ENCODE data around the gene CHD9.
"Not testable (repeated sequence)": the region's sequence is repeated elsewhere in the genome, so short reads cannot be mapped to it uniquely, and the experiment has no call there.

CHD9 gene, protein sequence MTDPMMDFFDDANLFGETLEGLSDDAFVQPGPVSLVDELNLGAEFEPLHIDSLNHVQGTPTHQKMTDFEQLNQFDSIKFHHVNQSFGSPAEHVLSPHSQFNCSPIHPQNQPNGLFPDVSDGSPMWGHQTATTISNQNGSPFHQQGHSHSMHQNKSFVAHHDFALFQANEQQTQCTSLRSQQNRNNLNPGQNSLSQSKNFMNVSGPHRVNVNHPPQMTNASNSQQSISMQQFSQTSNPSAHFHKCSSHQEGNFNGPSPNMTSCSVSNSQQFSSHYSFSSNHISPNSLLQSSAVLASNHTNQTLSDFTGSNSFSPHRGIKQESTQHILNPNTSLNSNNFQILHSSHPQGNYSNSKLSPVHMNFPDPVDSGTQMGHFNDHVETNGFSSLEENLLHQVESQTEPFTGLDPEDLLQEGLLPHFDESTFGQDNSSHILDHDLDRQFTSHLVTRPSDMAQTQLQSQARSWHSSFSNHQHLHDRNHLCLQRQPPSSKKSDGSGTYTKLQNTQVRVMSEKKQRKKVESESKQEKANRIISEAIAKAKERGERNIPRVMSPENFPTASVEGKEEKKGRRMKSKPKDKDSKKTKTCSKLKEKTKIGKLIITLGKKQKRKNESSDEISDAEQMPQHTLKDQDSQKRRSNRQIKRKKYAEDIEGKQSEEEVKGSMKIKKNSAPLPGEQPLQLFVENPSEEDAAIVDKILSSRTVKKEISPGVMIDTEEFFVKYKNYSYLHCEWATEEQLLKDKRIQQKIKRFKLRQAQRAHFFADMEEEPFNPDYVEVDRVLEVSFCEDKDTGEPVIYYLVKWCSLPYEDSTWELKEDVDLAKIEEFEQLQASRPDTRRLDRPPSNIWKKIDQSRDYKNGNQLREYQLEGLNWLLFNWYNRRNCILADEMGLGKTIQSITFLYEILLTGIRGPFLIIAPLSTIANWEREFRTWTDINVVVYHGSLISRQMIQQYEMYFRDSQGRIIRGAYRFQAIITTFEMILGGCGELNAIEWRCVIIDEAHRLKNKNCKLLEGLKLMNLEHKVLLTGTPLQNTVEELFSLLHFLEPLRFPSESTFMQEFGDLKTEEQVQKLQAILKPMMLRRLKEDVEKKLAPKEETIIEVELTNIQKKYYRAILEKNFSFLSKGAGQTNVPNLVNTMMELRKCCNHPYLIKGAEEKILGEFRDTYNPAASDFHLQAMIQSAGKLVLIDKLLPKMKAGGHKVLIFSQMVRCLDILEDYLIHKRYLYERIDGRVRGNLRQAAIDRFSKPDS (N-terminal part only)

DNA sequence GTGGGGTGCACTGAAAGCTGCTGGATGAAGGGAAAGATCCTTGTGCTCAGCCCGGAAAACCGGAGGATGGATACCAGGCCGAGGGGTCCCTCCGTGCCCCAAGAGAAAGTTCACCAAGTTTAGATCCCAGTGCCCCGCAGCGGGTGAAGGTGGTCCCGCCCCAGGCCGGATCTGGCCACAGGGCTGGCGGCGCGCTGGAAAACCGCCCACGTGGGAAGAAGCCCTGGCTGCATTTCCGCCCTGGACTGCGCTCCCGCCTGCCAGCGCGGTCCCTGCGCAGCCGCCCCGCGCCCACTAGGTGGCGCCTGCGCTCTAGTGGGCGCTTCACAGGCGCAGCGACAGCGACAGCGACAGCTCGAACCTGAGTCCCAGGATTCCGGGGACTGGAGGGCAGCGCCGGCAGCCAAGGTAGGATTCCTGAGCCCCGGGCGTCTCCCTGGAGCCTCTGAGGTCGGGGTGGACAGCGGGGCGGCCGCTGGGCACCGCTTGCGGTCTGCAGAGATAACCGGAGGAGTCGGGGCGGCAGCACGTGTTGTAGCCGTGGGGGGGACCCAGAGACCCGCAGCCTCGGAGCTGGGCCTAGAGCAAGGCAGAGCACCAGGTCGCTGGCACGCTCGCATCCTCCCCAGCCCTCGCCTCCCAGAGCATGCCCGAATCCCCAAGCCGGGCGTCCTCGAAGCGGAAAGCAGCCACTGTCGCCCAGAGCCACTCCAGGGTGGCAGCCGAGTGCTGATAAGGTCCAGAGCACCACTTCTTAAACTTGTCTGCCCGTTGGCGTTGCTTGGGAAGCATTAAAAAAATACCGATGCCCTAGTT lies at the start of gene CHD9:
Gene CHD9 (plus strand): TSS at position 322 of the 816 bp plus-strand sequence. CDS start 101,099 bp downstream, outside the sequence.
- peak; percentile 85 for DNase-seq (ENCODE audit: low spot score)

DNA sequence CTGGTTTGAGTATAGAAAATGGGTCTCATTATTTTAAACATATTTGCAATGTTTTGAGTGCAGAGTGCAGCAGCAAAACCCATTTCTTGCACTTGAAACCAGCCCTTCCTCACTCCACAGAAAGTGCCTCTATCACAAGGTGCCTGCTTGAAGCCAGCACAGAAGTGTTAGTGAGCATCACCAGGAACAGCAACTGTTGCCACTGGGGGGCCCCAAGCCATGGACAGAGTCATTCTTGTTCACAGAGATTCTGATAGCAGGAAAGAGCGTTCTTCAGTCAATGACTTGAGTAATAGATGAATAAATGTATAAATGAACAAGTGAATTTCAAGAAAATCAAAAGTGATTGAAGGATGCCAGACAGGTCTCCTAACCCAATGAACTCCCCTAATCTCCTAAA lies 47.7 kb upstream of the CHD9 start:
- DNase-seq (ENCODE audit: low spot score): no peak

DNA sequence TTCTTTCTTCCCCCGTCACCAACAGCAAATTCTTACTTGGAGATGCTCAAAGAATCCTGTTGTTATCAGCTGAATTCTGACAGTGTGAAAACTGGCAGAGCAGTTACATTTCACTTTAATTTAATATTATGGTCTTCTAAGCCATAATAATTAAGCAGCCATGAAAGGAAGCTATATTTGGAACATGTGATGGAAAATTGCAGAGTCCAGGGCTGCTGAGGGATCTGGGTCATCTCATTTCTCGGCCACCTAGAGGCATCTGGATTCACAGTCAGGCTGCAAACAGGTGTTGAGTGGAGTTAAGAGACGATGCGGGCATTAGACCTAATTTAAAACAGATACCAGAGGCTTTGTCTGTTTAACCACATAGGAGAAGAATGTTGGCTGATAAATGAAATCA lies 40.5 kb upstream of the CHD9 start:
- no peak for DNase-seq (ENCODE audit: low spot score)

DNA sequence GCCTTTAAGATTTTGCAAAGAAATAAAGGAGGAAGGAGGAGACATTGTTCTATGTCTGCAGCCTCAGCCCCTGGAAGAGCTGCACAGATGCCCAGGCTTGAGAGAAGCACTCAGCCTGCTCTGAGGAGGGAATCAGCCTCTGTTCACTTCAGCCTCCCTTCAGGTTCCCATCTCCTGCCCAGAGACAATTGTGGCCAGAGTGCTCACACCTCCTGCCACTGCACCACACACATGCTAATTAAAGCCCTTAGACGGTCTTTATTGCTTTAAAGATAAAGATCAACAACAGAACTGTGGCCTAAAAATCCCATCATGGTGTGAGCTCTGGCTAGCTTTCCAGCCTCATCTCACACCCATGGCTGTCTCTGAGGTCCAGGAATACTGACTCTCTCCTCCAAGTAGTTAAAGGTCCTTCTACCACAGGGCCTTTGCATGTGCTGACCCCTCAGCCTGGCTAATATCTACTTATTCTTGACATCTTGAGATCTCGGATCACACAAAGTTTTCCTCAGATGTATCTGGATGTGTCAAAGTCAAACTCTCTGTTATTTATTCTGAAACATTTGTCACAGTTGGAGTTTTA lies 35.9 kb upstream of the CHD9 start:
- no peak for DNase-seq (ENCODE audit: low spot score)

DNA sequence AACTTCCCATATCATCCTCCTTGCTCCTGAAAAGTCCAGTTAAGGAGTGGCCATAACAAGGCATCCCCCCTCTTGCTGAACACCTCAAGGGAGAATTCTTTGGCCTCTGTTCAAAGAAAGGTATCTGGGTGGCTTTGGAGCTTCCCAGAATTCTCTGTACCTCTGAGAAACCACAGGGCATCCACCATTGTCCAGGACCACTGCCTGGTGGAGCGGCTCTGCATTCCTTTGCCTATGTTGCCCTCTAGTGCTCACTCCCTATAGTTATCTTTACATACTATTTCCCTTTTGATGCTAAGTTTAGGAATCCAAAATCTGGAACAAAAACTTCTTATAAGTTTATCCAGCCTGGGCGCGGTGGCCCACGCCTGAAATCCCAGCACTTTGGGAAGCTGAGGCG lies 32.4 kb upstream of the CHD9 start:
- peak; percentile 56 for DNase-seq (ENCODE audit: low spot score)

DNA sequence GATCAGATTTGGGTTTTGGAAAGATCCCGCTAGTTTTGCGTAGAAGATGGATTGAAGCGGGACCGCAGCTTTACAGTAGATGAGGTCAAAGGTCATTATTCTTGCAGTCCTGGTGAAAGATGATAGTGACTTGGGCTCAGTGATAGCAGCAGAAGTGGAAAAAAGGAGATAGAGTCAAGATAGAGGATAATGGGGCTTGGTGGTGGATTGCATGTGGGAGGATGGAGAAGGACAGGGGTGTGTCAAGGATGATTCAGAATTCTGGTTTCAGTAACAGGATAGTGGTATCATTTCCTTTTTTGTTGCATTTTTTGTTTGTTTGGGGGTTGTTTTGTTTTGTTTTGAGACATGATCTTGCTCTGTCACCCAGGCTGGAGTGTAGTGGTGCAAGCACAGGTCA lies 30.7 kb upstream of the CHD9 start:
- no peak for DNase-seq (ENCODE audit: low spot score)

DNA sequence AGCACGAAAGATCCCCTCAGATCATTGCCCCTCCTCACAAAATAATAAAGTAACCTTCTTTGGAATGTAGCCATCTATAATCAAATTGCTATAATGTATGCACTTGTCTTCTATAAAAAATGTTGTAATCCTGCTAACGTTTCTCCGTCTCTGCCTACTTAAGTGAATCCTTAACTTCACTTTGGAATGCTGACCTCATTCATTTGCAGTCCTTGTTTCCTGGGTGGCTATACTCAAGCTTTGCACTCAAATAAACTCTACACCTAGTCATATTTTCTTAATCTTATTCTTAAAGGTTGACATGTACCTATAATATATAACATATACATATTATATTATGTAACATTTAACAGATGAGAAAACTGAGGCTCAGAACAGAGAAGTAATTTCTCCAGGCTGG lies 24.8 kb upstream of the CHD9 start:
- no peak for DNase-seq (ENCODE audit: low spot score)

DNA sequence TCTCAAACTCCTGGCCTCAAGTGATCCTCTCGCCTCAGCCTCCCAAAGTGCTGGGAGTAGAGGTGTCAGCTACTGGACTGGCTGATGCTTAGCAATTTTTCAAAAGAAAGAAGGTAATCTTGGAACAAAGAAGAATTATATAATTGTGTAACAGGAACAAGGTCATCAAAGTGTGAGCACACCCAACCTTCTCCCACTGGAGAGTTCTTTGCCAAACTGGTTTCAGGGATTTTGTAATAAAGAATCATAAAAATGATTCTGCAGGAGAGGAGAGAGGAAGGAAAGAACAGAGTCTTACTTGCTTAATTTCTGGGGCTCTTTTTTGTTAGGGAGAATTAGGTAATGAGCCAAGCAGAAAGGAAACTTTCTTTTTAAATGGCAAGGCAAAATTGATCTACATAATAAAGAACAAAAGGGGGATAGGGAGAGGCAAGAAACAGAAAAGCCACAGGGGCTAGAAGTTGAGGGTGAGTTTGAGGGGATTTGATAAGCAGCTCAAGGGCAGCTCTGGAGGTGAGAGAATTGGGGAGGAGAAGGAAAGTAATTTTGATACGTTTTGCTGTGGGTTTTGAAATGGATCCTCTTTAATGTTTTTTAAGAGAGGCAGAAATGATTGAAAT lies 23.4 kb upstream of the CHD9 start:
- DNase-seq (ENCODE audit: low spot score): no peak

DNA sequence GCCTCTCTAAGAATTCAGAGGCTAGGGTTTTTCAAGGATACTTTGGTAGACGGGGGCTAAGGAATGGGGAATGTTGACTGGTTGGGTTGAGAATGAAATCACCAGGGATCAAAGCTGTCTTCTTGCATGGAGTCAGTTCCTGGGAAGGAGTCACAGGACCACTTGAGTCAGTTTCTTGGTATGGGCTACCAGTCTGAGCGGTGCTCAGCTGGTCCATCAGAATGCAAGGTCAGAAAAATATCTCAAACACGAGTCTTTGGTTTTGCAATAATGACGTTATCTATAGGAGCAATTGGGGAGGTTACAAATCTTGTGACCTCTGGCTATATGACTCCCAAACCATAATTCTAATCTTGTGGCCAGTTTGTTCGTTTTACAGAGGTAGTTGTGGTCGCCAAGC lies 20.5 kb upstream of the CHD9 start:
- no peak for DNase-seq (ENCODE audit: low spot score)

DNA sequence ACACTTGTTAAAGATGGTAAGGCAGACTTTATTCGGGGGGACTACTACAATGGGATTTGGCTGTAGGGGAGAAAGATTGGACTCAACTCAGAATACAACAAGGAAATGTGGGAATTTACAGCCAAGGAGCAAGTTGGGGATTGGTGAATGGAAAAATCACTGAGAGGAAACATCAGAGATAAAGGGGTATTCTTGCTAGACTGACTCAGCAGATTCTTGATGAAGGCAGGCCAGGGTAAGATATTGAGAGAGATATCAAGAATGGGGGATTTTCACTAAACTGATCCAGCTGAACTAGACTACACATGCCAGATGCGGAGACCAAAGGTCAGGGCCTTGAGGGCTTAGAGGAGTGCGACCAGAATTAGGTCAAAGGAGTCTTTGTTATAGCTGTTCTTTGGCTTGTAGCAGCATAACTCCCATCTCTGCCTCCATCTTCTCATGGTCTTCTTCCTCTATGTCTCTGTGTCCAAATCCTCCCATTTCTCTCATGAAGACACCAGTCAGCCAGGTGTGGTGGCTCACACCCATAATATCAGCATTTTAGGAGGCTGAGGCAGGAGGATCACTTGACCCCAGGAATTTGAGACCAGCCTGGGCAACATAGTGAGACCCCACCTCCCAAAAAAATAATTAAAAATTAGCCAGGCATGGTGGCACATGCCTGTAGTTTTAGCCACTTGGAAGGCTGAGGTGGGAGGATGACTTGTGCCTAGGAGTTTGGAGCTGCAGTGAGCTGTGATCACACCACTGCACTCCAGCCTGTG lies 19.4 kb upstream of the CHD9 start:
- DNase-seq (ENCODE audit: low spot score): no peak

DNA sequence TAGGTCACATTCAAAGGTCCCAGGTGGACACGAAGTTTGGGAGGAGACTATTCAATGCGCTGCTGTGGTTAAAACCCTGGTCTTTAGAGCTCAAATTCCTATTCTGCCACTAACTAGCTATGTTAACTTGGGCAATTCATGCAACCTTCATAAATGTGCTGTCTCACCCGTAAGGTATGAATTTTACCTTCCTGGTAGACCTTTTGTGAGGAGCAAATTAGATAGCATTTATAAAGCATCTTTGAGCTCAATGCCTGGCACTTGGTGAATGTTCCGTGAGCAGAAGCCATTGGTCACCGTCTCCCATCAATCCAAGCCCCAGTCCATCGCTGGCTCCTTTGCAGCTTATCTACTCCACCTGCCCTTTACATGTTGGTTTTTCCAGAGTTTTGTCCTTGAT lies 18.7 kb upstream of the CHD9 start:
- no peak for DNase-seq (ENCODE audit: low spot score)

DNA sequence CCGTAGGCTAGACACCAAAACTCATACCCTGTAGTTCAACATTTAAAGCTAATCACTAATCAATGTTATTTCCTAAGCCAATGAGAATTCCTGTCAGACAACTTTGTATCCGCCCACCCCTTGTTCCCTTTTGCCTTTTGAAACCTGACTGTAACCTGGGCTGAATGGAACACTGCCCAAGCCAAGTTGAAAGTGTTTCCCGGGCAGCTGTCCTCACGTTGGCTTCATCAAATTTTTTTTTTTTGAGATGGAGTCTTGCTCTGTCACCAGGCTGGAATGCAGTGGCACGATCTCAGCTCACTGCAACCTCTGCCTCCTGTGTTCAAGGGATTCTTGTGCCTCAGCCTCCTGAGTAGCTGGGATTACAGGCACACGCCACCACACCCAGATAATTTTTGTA lies 18.1 kb upstream of the CHD9 start:
- DNase-seq (ENCODE audit: low spot score): not testable (repeated sequence)

DNA sequence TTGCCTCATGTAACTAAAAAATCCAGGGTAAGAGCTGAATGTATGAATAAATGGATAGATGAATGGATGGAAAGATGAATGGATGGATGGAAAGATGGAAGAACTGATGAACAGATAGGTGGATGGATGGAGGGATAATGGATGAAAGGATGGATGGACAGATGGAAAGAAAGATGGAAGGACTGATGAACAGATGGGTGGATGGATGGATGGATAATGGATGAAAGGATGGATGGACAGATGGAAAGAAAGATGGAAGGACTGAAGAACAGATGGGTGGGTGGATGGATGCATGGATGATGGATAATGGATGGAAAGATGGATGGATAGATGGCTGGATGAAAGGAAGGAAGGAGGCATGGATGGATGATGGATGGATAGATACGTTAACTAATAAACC lies 14.0 kb upstream of the CHD9 start:
- no peak for DNase-seq (ENCODE audit: low spot score)

DNA sequence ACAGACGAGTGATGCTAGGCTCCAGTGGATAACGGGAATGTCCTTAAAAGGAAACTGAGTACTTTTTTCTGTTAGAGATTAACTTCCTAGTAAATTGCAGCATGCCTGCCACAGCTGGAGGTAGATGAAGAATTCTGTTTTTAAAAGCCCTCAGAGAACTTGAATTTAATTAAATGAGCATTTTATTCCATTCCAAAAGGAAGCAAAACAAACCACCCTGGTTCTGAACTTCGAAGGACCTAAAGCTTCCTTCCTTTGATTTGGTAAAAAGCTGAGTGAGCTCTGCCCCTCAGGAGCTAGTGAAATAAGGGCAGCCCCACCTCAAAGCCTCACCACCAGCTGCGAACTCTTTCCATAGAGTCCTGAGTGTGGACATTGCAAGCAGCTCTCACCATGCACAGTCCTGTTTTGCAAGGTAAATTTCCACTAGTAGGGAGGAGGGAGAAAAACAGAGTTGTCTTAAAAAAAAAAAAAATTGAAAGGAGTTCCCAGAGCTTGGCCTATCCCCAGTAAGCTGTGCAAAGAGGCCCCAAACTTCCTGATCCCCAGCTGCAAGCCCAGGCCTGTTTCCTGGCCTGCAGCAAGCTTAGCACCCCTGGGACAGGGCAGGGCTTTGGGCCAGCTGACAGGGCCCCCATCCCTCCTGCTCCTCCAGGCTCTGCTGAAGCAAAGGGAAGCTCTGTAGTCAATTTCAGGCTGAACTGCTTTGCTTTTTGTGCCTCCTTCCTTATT lies 13.3 kb upstream of the CHD9 start:
- DNase-seq (ENCODE audit: low spot score): no peak

DNA sequence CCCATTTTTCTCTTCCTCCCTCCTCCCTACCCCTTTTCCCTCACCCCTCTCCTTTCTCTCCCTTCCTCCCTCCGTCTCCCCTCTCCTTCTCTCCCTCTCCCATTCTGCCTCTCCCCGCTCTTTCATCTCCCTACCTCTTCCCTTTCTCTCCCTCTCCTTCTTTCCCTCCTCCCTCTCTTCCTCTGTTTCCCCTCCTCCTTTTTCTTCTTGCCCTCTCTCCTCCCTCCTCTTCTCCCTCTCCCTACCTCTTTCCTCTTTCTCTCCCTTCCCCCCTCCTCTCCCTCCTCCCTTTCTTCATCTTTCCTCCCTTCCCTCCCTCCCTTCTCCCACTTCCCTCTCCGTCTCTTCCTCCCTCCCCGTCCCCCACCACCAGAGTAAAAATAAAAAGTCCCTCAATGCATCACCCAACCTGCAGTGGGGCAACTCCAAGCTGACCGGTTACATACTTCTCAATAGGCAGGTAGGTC lies 12.5 kb upstream of the CHD9 start:
- no peak for DNase-seq (ENCODE audit: low spot score)

DNA sequence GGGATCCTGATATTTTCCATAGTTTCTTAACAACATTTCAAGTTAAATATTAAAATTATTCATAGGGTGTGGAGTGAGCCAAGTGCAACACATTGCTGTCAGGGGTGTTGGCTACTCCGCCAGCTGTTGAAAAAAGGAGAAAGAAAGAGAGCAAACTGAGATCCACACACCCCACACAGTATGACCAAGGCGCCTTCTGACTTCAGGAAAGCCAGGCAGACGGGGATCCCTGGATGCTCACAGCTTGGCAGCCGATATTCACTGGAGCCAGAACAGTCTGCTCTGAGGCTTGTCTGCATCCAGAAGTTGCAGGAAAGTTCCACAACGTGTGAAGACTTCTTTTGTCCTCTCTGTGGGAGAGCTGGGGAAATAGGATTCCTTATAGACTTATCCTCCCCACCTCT lies 11.4 kb upstream of the CHD9 start:
- DNase-seq (ENCODE audit: low spot score): no peak

DNA sequence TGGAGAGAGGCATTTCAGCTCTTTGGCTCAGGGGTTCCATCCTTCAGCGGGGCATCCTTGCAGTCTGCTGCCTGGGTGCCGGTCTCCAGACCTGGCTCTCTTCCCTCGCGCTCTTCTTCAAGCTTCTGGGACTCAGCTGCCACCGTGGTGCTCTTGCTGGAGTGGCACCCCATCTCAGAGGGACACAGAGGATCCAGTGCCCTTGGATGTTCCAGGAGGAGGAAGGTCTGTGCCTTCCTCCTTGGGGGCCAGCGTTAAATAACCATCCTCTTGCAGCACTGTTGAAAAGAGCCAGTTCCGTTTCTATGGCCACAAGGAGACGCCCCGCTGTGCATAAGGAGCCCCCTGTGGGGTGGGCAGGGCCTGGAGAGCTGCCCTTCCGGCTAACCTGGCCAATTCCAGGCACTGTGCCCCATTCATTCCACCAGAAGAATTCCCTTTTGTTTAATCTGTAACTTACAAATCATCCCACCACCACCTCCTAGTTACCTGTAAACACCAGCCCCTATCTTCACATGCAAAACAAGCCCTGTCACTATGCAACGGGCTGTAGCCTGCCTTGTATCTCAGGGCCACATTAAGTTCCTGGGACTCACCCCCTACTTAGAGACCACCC lies 10.7 kb upstream of the CHD9 start:
- no peak for DNase-seq (ENCODE audit: low spot score)

DNA sequence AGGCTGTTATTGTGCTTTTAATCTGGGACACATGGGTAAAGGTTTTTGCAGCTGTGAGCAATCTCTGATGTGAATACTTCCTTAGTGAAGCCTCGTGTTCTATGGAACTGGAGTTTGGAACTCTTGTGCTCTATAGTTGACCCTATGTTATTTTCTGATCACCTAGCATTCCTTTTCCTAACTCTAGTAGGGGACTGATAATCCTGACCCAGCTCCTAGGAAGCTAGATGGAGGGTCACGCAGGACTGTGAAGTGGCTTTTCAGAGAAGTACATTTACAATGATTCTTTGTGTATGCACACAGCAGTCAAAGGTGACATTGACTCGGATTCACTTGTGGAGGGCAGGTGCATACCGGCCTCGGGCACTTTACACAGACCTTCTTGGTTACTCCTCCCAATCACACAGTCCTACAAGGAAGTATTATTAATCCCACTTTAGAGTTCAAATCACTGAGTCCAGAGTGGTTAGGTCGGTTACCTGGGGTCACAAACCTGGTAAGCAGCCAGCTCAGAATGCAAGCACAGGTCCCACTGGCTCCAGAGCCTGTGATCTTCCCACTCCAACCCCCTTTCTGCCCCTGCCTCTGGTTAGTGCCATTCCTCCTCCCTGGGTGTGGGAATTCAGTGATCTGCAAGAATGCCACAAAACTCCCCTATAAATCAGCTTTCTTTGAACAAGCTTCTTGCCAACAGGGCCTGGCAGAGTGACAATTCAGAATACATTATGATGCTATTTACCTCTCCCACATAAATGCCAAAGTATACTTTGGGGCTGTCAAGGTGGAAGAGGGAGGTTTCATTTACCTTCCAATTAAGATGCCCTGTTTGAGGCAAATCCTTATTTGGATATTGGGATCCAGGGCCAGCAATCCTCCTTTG lies 9.2 kb upstream of the CHD9 start:
- DNase-seq (ENCODE audit: low spot score): no peak
